Non-pigmented ciliary epithelial cell (primary cell): ENCODE results near the gene NMT1.
"Not testable (repeated sequence)": the region's sequence is repeated elsewhere in the genome, so short reads cannot be mapped to it uniquely, and the experiment has no call there.

ENCODE experiments used
- DNase-seq: peaks from one replicate; pipeline ENCODE4 v3.0.0-alpha.2; 2010; ENCODE audit warnings: low read depth

NMT1 gene

GRCh38 chr17:45036691-45037090 is 24.4 kb upstream of the NMT1 start:
- no peak for DNase-seq

GRCh38 chr17:45038728-45039634 is 22.1 kb upstream of the NMT1 start:
- no peak for DNase-seq

GRCh38 chr17:45040459-45040858 is 20.7 kb upstream of the NMT1 start:
- no peak for DNase-seq

- no peak for DNase-seq
Measured at GRCh38 chr17:45042346-45043120, 18.6 kb upstream of the NMT1 start.

- no peak for DNase-seq
Measured at GRCh38 chr17:45043813-45044540, 17.1 kb upstream of the NMT1 start.

GRCh38 chr17:45046537-45047125 is 14.5 kb upstream of the NMT1 start:
- DNase-seq = no peak

- DNase-seq = no peak
Measured at GRCh38 chr17:45048795-45049563, 12.1 kb upstream of the NMT1 start.

- no peak for DNase-seq
Measured at GRCh38 chr17:45050481-45051059, 10.5 kb upstream of the NMT1 start.

GRCh38 chr17:45051060-45051719 is 9.9 kb upstream of the NMT1 start, which contains the start of gene DCAKD:
Gene DCAKD (minus strand): TSS chr17:45051632. CDS start chr17:45034885, 16,747 bp downstream.
- DNase-seq = peak; percentile 60

- not testable (repeated sequence) for DNase-seq
Measured at GRCh38 chr17:45051720-45052051, 9.4 kb upstream of the NMT1 start.

- DNase-seq = no peak
Measured at GRCh38 chr17:45052052-45052772, 8.9 kb upstream of the NMT1 start.

GRCh38 chr17:45060382-45060796 is 728 bp upstream of the NMT1 start:
- DNase-seq = no peak

- no peak for DNase-seq
Measured at GRCh38 chr17:45061606-45062205, 589 bp downstream of the NMT1 start.

- no peak for DNase-seq
Measured at GRCh38 chr17:45063198-45063597, 2.1 kb downstream of the NMT1 start.

- no peak for DNase-seq
Measured at GRCh38 chr17:45067637-45068036, 6.5 kb downstream of the NMT1 start.

- DNase-seq = no peak
Measured at GRCh38 chr17:45070001-45070400, 8.9 kb downstream of the NMT1 start.

GRCh38 chr17:45070809-45071208 is 9.7 kb downstream of the NMT1 start:
- no peak for DNase-seq

GRCh38 chr17:45073414-45074070 is 12.4 kb downstream of the NMT1 start:
- peak; percentile 63 for DNase-seq

GRCh38 chr17:45077643-45078042 is 16.5 kb downstream of the NMT1 start:
- DNase-seq = no peak
